GM21737 (cell line): ENCODE results near the gene MYCBP2.
A peak's percentile ranks its signal among the peaks of the same experiment; 100 is the strongest.
"Not testable (repeated sequence)": the region's sequence is repeated elsewhere in the genome, so short reads cannot be mapped to it uniquely, and the experiment has no call there.

ENCODE experiments used
- ATAC-seq: cut with Tn5 transposase; IDR thresholded peaks from one replicate; pipeline ENCODE4 v1.9.1; 2021; ENCODE audit warnings: mild to moderate bottlenecking, moderate library complexity; ENCODE audit not compliant: unreplicated experiment

MYCBP2 gene

GRCh38 chr13:77337159-77337558 is 10.3 kb upstream of the MYCBP2 start:
- no peak for ATAC-seq

DNA sequence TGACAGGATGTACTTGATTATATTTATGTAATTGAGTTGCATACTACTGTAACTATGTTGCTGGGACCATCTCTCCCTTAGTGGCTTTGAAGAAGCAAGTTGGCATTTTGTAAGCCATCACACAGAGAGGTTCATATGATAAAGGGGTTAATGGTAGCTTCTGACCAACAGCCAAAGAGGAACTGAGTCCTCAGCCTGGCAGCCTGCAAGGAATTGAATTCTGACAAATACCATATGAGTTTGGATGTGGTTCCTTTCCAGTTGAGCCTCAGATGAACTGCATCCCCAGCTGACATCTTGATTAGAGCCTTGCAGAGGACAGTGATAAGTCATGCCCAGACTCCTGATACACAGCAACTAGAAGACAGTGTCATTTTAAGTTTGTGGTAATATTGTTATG is 8.6 kb upstream of the MYCBP2 start:
- no peak for ATAC-seq

- ATAC-seq = no peak
These were observed 6.7 kb upstream of the MYCBP2 start for GRCh38 chr13:77333594-77333993.

- ATAC-seq = no peak
These were observed 4.5 kb upstream of the MYCBP2 start for GRCh38 chr13:77331421-77331820.

- no peak for ATAC-seq
These were observed 3.2 kb upstream of the MYCBP2 start for GRCh38 chr13:77329911-77330584.

GRCh38 chr13:77329133-77329910 is 2.4 kb upstream of the MYCBP2 start:
- peak; percentile 63 for ATAC-seq

DNA sequence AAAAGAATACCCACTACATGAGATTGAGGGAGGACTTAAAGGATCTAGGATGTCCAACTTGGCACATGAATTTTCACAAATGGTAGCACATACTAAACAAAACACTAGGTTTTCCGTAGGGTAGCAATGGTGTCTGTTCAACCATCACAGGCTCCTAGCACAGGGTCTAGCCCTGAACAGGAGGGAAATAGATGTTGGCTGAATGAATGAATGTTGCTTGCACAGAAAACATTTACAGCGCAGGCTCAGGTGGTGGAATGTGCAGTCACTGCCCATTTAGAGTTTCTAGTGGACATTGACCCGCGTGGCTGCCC is 1.9 kb upstream of the MYCBP2 start:
- ATAC-seq = peak; percentile 4

DNA sequence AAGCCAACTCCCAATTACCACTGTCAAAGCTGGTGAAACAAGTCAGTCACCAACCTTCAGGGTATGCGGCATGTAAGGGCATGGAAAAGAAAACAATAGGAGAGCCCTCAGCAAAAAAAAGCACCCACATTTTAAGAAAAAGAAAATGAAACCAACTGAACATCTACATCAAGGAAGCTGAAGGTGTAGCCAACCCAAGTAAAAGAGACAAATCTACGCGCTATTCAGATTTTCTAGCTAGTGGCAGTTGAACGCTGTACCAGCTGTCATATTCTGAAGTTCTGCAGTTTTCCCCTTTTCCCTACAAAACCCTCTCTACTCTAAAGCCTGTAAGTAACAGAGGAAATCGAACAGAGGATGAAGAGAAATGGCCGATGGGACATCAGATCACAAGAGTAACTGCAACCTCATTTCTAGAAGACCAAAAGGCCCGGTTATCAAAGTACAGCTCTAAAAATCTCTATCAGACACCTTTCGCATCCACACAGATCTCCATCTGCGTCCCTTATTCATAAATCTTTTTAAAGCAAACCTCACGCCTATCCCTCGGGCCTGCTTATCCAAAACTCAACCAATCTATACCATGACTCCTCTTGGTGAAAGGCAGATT is 1.4 kb downstream of the MYCBP2 start:
- no peak for ATAC-seq

GRCh38 chr13:77323858-77324257 is 3.0 kb downstream of the MYCBP2 start:
- ATAC-seq = no peak

GRCh38 chr13:77319536-77319935 is 7.4 kb downstream of the MYCBP2 start:
- no peak for ATAC-seq

GRCh38 chr13:77318741-77319140 is 8.2 kb downstream of the MYCBP2 start:
- no peak for ATAC-seq

DNA sequence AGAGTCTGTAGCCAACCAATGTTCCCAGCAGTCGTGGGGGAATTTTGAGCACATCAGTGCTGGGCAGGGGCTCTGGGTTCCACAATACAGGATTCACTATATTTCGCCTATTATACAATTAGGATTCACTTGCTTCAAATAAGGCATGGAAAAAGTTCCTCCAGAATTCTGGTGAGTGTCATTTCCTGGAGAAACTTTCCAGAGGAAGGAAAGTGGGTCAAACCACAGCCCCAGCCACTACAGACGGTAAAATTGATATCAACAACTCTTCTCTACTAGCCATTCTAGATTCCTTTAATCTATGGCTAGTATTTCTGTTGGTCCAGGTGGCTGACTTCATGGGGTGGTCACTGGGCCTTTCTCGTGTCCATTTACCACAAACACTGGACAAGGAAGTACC is 10.5 kb downstream of the MYCBP2 start:
- no peak for ATAC-seq

DNA sequence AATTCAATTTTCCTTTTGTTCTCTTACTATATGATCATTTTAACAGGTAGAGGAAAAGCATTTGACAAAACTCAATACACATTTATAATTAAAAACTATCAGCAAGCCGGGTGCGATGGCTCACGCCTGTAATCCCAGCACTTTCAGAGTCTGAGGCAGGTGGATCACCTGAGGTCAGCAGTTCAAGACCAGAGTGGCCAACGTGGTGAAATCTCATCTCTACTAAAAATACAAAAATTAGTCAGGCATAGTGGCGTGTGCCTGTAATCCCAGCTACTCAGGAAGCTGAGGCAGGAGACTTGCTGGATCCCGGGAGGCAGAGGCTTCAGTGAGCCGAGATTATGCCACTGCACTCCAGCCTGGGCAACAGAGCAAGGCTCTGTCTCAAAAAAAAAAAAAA is 11.4 kb downstream of the MYCBP2 start:
- not testable (repeated sequence) for ATAC-seq

GRCh38 chr13:77313923-77314322 is 13.0 kb downstream of the MYCBP2 start:
- ATAC-seq = no peak

DNA sequence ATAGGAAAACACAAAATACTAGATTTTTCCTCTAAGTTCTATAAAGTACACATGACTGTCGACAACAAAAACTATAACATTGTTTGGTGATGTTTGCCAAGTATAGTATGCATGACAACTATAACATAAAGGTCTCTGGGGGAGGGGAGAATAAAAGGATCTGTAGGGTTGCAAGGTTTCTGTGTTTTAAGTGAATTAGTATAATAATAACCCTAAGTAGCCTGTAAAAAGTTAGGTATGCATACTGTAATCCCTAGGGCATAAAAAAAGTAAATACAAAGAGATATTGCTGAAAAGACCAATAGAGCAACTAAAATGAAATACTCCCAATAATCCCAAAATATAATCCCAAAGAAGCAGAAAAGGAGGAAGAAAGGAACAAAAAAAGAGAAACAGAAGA is 14.6 kb downstream of the MYCBP2 start:
- ATAC-seq = no peak

DNA sequence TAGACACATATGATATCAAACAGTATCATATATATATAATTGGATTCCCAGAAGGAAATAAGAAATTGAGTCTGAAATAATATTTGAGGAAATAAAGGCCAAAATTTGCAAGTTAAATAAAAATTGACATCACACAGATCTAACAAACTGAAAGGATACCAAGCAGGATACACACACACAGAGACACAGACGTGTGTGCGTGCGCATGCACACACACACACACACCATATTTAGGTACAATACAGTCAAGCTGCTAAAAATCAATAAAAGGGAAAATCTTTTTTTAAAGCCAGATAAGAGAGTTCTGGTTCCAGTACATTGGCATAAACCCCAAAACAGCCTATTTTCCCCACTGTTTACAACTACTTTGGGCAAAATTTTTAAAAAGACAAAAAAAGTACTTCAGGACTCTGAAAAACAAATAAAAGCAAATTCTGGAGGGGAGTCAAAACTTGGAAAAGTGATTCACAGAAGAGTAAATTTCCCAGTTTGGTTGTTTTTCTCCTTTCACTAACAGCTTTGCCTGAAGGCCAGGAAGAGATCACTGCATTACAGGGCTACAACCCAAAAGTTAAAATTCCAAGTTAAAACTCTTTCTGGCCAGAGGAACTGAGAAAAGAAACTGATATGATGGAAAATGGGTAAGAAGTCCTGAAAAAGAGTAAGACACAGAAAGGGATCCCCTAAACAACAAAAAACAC is 16.2 kb downstream of the MYCBP2 start:
- no peak for ATAC-seq

- no peak for ATAC-seq
These were observed 16.7 kb downstream of the MYCBP2 start for GRCh38 chr13:77310161-77310560.

- no peak for ATAC-seq
These were observed 17.6 kb downstream of the MYCBP2 start for GRCh38 chr13:77309254-77309653.

GRCh38 chr13:77306458-77306857 is 20.4 kb downstream of the MYCBP2 start:
- no peak for ATAC-seq

- ATAC-seq = no peak
These were observed 21.6 kb downstream of the MYCBP2 start for GRCh38 chr13:77305266-77305665.

GRCh38 chr13:77300176-77301037 is 26.5 kb downstream of the MYCBP2 start:
- no peak for ATAC-seq
